GM06990 (cell line): Measurements from ENCODE around the gene PPP1R2C.

Experiments
- DNase-seq: peaks from one replicate; pipeline ENCODE4 v3.0.0-alpha.2; 2011; ENCODE audit not compliant: insufficient read length; ENCODE audit errors: extremely low read depth
- H3K27me3 ChIP-seq: replicated peaks from 2 replicates; pipeline ENCODE4 v1.6.0; 2011; ENCODE audit warnings: low read length; ENCODE audit not compliant: control insufficient read depth, insufficient read depth
- H3K36me3 ChIP-seq: 2 replicates; pipeline ENCODE4 v1.5.1; 2011; ENCODE audit warnings: low read length; ENCODE audit not compliant: control insufficient read depth, insufficient read depth
- H3K4me3 ChIP-seq: replicated peaks from 2 replicates; pipeline ENCODE4 v1.5.1; 2011; ENCODE audit warnings: low read depth, mild to moderate bottlenecking, control low read depth, low read length
- CTCF ChIP-seq: IDR thresholded peaks from 2 replicates; pipeline ENCODE4 v1.5.1; 2011; ENCODE audit warnings: low read length, control low read depth, mild to moderate bottlenecking, inconsistent platforms; ENCODE audit not compliant: insufficient read depth, poor library complexity, severe bottlenecking

PPP1R2C gene

DNA sequence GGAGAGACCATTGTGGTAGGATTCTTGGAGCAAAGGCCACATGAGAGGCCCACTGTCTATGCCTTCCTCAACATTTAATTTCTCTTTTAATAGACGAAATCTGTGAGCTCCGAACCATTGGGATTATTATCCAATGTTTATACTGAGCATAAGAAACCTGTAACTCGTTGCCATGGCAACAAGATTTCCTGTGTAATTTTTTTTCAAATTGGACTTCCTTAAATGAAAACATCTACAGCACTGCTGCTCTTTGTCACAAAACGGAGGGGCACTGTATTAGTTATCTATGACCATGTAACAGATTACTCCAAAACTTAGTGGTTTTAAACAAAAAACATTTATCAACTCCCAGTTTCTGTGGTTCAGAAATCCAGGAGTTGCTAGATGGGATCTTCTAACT lies 38.7 kb downstream of the PPP1R2C start:
- no peak for DNase-seq
- Histone ChIP-seq H3K36me3 (no peaks in the 10 kb centered on the region), H3K4me3 (no peak overlapping the region), H3K27me3 (no peaks in the 10 kb centered on the region)
- no peak for TF ChIP-seq CTCF

DNA sequence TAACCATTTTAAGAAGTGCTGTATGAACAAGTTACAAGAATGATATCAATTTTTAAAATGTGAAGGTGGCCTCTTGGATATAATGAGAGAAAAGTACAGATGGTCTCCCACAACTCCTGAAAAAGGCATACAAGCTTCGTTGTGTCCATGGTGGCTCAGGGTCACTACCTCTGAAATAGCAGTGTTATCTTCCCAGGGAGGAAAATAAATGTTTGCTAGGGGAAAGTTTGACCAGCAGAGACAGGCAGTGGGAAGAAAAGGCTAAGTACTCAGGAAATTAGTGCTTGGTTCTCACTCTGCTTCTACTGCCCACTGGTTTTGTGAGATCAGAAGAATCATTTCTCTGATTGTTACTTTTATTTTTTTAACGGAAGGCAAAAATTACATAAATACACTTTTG lies 39.4 kb downstream of the PPP1R2C start:
- DNase-seq: no peak
- no peak for TF ChIP-seq CTCF
- H3K27me3 ChIP-seq: no peaks in the 10 kb centered on the region
- no peaks in the 10 kb centered on the region for H3K36me3 ChIP-seq
- H3K4me3 ChIP-seq: no peak overlapping the region

DNA sequence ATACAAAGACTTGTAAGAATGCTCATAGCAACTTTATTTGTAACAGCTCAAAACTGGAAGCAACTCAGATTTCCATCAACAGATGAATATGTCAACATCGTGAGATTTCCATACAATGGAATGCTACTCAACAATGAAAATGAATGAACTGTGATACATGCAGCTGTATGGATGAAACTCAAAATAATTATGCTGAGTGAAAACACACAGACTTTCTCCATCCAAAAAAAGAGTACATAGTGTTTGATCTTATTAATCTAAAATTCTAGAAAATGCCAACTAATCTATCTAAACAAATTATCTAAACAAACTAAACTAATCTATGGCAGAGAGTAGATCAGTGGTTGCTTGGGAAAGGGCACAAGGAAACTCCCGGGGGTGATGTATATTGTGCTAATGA lies 42.7 kb downstream of the PPP1R2C start:
- no peak for DNase-seq
- no peak overlapping the region for H3K4me3 ChIP-seq
- no peak for TF ChIP-seq CTCF
- no peaks in the 10 kb centered on the region for H3K36me3 ChIP-seq
- H3K27me3 ChIP-seq: no peaks in the 10 kb centered on the region

DNA sequence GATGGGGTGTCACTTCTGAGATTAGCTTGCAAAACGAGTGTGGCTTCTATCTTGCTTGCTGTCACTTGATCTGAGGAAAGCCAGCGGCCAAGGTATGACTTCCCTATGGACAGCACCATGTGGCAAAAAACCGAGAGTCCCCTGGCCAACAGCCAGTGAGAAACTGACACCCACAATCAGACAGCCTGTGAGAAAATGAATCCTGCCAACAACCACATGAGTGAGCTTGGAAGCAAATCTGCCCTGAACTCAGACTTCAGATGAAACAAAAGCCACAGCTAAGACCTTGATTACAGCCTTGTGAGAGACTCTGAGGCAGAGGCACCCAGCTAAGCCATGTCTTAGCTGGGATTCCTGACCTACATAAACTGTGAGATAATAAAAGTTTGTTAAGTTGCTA lies 45.5 kb downstream of the PPP1R2C start:
- H3K4me3 ChIP-seq: no peak overlapping the region
- H3K27me3 ChIP-seq: no peaks in the 10 kb centered on the region
- no peak for TF ChIP-seq CTCF
- H3K36me3 ChIP-seq: no peaks in the 10 kb centered on the region
- DNase-seq: no peak
